Measurements from ENCODE around the gene NCBP3.
"Not testable (repeated sequence)": the region's sequence is repeated elsewhere in the genome, so short reads cannot be mapped to it uniquely, and the experiment has no call there.

The NCBP3 gene

DNA sequence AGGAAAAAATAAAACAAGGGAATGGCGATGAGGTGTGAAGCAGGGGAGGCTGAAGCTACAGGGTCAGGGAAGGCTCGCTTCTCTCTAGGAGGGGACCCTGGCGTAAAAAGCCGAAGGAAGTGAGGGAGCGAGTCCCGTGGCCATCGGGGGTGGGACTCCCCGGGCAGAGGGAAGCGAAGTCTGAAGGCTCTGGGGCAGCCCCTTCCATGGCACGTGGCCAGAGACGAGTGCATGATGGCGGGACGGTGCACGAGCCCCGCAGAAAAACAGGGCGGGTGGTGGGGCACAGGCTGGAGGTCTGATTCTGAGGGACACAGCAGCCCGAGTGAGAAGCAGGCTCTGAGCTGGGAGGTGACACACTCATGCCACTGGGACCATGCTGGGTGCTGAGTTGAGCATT, 21.1 kb upstream of the NCBP3 start:
- H3K9me3 ChIP-seq (ENCODE audit: control insufficient read depth, insufficient read depth, low read length): no peaks in the 10 kb centered on the region
- no peaks in the 10 kb centered on the region for H3K4me1 ChIP-seq (ENCODE audit: insufficient read depth, low read length)
- H3K9ac ChIP-seq (ENCODE audit: low read depth, low read length): no peak overlapping the region
- no peaks in the 10 kb centered on the region for H3K36me3 ChIP-seq (ENCODE audit: insufficient read depth, low read length)

GRCh38 chr17:3866276-3866675, 20.2 kb upstream of the NCBP3 start:
- H3K4me1 ChIP-seq (ENCODE audit: insufficient read depth, low read length): no peaks in the 10 kb centered on the region
- H3K36me3 ChIP-seq (ENCODE audit: insufficient read depth, low read length): no peaks in the 10 kb centered on the region
- H3K9me3 ChIP-seq (ENCODE audit: control insufficient read depth, insufficient read depth, low read length): no peaks in the 10 kb centered on the region
- no peak overlapping the region for H3K9ac ChIP-seq (ENCODE audit: low read depth, low read length)

DNA sequence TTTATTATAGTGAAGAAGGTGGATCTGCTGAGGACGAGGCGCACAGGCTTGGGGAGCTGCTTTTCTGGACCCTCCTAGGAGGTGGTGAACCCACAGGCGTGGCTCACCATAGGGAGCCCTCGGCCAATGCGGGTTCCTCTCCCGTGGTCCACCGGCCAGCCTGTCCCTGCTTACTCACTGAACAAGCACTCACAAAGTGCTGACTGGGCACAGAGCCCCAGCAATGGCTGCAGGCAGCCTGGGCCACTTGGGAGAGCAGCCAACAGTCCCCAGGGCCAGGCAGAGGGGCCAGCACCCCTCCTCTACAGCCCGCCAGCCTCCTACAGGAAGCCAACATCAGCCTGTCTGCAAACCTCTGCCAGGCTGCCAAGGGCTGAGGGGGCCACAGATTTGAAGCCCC, 19.1 kb upstream of the NCBP3 start:
- H3K9ac ChIP-seq (ENCODE audit: low read depth, low read length): no peak overlapping the region
- no peaks in the 10 kb centered on the region for H3K4me1 ChIP-seq (ENCODE audit: insufficient read depth, low read length)
- no peaks in the 10 kb centered on the region for H3K9me3 ChIP-seq (ENCODE audit: control insufficient read depth, insufficient read depth, low read length)
- H3K36me3 ChIP-seq (ENCODE audit: insufficient read depth, low read length): no peaks in the 10 kb centered on the region

- Histone ChIP-seq H3K9me3 (ENCODE audit: control insufficient read depth, insufficient read depth, low read length) (no peaks in the 10 kb centered on the region), H3K36me3 (ENCODE audit: insufficient read depth, low read length) (no peaks in the 10 kb centered on the region), H3K9ac (ENCODE audit: low read depth, low read length) (no peak overlapping the region), H3K4me1 (ENCODE audit: insufficient read depth, low read length) (no peaks in the 10 kb centered on the region)
Measured at GRCh38 chr17:3864534-3864933, 18.5 kb upstream of the NCBP3 start.

DNA sequence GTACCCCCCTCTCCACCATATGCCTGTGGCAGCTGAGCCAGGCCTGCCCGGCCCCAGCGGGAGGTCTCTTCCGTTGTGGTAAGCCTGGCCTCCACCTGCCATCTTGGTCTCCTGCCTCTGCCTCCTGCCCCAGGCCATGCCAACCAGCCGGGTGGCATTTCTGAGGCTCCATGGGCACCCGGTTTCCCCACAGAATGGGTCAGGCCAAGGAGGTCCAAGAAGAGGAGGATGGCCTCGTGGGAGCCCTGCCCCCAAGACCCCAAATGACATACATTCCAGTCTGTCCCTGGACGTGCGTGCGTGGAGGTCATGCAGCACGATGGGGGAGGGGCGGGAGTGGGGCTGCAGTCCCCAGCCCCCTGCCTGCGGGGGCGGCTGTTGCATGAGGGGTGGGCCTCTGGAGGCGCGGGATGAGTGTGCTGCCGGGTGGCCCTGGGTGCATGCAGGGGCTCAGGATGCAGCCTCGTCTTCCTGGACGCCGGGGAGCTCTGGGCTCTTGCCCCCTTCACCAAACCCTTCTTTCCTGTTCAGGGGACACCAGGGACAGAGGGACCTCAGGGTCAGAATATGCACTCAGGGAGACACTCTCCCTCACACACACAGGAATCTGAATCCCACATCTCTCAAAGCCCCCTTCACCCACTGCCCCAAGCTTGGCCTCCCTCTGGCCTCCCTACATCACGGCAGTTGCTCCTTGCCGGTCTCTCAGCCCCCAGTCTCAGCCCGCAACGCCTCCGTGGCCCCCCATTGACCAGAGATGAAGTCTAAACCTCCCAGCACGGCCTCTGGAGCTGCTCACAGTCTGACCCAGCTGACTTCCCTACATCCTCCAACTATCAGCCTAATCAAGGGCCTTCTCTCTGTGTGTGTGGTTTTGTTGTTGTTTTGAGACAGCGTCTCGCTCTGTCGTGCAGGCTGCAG, 16.0 kb upstream of the NCBP3 start:
- Histone ChIP-seq H3K9me3 (ENCODE audit: control insufficient read depth, insufficient read depth, low read length) (no peaks in the 10 kb centered on the region), H3K4me1 (ENCODE audit: insufficient read depth, low read length) (no peaks in the 10 kb centered on the region), H3K36me3 (ENCODE audit: insufficient read depth, low read length) (no peaks in the 10 kb centered on the region), H3K9ac (ENCODE audit: low read depth, low read length) (no peak overlapping the region)

- Histone ChIP-seq H3K36me3 (ENCODE audit: insufficient read depth, low read length) (no peaks in the 10 kb centered on the region), H3K4me1 (ENCODE audit: insufficient read depth, low read length) (no peaks in the 10 kb centered on the region), H3K9ac (ENCODE audit: low read depth, low read length) (no peak overlapping the region), H3K9me3 (ENCODE audit: control insufficient read depth, insufficient read depth, low read length) (no peaks in the 10 kb centered on the region)
Measured at GRCh38 chr17:3860939-3861700, 15.1 kb upstream of the NCBP3 start.

GRCh38 chr17:3859940-3860339, 13.9 kb upstream of the NCBP3 start:
- H3K9ac ChIP-seq (ENCODE audit: low read depth, low read length): no peak overlapping the region

GRCh38 chr17:3857261-3858105, 11.4 kb upstream of the NCBP3 start:
- H3K9me3 ChIP-seq (ENCODE audit: control insufficient read depth, insufficient read depth, low read length): no peaks in the 10 kb centered on the region
- H3K9ac ChIP-seq (ENCODE audit: low read depth, low read length): no peak overlapping the region
- H3K4me1 ChIP-seq (ENCODE audit: insufficient read depth, low read length): no peaks in the 10 kb centered on the region
- H3K36me3 ChIP-seq (ENCODE audit: insufficient read depth, low read length): no peaks in the 10 kb centered on the region

More at GRCh38 chr17:3859940-3860339, 13.9 kb upstream of the NCBP3 start:
- no peaks in the 10 kb centered on the region for H3K4me1 ChIP-seq (ENCODE audit: insufficient read depth, low read length)
- H3K9me3 ChIP-seq (ENCODE audit: control insufficient read depth, insufficient read depth, low read length): no peaks in the 10 kb centered on the region
- H3K36me3 ChIP-seq (ENCODE audit: insufficient read depth, low read length): no peaks in the 10 kb centered on the region

DNA sequence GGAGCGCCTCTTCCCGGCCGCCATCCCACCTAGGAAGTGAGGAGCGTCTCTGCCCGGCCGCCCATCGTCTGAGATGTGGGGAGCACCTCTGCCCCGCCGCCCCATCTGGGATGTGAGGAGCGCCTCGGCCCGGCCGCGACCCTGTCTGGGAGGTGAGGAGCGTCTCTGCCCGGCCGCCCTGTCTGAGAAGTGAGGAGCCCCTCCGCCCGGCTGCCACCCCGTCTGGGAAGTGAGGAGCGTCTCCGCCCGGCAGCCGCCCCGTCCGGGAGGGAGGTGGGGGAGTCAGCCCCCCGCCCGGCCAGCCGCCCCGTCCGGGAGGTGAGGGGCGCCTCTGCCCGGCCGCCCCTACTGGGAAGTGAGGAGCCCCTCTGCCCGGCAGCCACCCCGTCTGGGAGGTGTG, 8.2 kb upstream of the NCBP3 start:
- not testable (repeated sequence) for H3K9me3 ChIP-seq (ENCODE audit: control insufficient read depth, insufficient read depth, low read length); H3K36me3 ChIP-seq (ENCODE audit: insufficient read depth, low read length); H3K9ac ChIP-seq (ENCODE audit: low read depth, low read length); H3K4me1 ChIP-seq (ENCODE audit: insufficient read depth, low read length)

DNA sequence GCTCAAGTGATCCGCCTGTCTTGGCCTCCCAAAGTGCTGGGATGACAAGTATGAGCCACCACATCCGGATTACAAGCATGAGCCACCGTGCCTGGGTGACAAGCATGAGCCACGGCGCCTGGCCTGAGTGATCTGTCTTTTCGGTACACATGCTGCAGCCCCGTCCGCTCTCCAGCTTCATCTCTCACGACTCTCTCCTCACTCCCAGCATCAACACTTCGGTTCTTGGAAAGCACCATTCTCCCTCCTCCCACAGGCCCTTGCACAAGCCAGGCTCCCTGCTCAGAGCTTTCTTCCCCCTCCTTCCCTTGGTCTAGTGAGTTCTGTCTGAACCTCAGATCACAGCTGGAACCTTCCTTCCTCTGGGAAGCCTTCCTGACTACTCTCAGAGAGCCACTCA, 6.5 kb upstream of the NCBP3 start:
- H3K9me3 ChIP-seq (ENCODE audit: control insufficient read depth, insufficient read depth, low read length): no peaks in the 10 kb centered on the region
- H3K9ac ChIP-seq (ENCODE audit: low read depth, low read length): no peak overlapping the region
- no peaks in the 10 kb centered on the region for H3K36me3 ChIP-seq (ENCODE audit: insufficient read depth, low read length)
- no peaks in the 10 kb centered on the region for H3K4me1 ChIP-seq (ENCODE audit: insufficient read depth, low read length)

DNA sequence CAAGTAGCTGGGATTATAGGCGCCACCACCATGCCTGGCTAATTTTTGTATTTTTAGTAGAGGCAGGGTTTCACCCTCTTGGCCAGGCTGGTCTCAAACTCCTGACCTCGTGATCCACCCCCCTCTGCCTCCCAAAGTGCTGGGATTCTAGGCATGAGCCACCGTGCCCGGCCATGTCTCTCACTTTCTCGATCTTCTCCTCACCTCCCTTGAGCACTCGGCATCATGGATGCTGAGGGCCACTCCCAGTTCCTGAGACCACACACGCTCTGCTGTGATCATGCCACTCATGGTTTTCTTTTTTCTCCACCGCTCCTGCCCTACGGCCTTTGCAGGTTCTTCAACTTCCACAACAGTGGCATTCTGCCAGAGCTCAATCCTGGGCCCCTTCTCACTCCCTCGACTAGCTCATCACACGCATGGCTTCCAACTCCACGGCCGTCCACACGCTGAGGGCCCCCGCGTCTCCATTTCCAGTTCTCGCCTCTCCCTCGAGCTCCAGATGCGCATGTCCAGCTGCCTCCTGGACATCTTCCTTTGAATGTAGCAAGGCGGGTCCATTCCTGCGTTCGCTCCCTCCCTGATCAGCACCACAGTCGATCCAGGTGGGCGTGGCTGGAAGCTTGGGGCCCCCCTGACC, 5.5 kb upstream of the NCBP3 start:
- no peak overlapping the region for H3K9ac ChIP-seq (ENCODE audit: low read depth, low read length)
- peaks cover 3% of the 10 kb centered on the region; the same call in 1 of the 2 replicates for H3K4me1 ChIP-seq (ENCODE audit: insufficient read depth, low read length)
- H3K36me3 ChIP-seq (ENCODE audit: insufficient read depth, low read length): no peaks in the 10 kb centered on the region
- H3K9me3 ChIP-seq (ENCODE audit: control insufficient read depth, insufficient read depth, low read length): no peaks in the 10 kb centered on the region

- Histone ChIP-seq H3K9ac (ENCODE audit: low read depth, low read length) (no peak overlapping the region), H3K36me3 (ENCODE audit: insufficient read depth, low read length) (no peaks in the 10 kb centered on the region), H3K9me3 (ENCODE audit: control insufficient read depth, insufficient read depth, low read length) (no peaks in the 10 kb centered on the region), H3K4me1 (ENCODE audit: insufficient read depth, low read length) (peaks cover 11% of the 10 kb centered on the region; the same call in 1 of the 2 replicates)
Measured at GRCh38 chr17:3848229-3848835, 2.3 kb upstream of the NCBP3 start.

DNA sequence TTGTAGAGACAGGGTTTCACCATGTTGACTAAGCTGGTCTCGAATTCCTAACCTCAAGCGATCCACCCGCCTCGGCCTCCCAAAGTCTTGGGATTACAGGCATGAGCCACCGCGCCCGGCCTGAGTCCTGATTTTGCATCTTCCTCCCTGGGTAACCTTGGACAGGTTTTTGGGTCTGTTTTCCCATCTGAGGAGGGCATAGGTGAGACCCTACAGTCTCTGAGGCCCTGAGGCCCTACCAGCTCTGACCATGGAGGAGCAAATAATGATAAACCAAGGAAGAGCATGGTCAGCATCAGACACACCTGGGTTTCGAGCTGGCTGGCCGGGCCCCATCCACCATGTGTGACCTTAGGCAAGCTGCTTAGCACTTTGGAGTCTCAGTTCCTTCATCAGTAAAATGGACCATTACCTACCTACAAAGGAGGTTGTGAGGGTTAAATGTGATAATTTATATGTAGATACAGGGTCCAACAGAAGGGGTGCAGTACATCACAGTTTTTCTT, 1.2 kb upstream of the NCBP3 start:
- H3K36me3 ChIP-seq (ENCODE audit: insufficient read depth, low read length): no peaks in the 10 kb centered on the region
- peaks cover 11% of the 10 kb centered on the region; the same call in 1 of the 2 replicates for H3K4me1 ChIP-seq (ENCODE audit: insufficient read depth, low read length)
- no peak overlapping the region for H3K9ac ChIP-seq (ENCODE audit: low read depth, low read length)
- H3K9me3 ChIP-seq (ENCODE audit: control insufficient read depth, insufficient read depth, low read length): no peaks in the 10 kb centered on the region

Data from ES-I3 (cell line).